ENCODE measurements around the gene NAT8L.

Gene NAT8L

DNA sequence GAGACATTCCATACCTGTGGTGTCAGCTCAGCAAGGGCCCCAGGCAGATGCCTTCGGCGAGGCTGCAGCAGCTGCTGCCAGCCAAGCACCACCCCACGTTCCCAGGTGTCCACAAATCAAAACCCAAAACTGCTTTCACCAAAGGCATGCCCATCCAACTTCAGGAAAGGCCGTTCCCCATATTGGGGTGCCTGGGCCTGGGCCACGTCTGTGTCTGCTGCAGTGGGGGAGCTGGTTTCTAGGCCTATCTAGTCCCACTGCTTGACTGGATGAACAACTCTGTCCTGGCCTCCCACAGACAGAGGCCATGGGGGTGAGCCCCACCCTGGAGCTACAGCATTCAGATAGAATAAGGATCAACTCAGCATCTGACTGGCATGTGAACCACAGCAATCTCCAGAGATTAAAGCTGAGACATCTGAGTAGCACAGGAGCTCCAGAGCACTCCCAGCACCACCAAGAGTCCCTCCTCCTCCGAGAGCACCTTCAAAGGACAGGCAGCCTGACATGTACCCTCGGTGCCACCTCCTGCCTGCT, 37.0 kb downstream of the NAT8L start:
- no peak for DNase-seq

DNA sequence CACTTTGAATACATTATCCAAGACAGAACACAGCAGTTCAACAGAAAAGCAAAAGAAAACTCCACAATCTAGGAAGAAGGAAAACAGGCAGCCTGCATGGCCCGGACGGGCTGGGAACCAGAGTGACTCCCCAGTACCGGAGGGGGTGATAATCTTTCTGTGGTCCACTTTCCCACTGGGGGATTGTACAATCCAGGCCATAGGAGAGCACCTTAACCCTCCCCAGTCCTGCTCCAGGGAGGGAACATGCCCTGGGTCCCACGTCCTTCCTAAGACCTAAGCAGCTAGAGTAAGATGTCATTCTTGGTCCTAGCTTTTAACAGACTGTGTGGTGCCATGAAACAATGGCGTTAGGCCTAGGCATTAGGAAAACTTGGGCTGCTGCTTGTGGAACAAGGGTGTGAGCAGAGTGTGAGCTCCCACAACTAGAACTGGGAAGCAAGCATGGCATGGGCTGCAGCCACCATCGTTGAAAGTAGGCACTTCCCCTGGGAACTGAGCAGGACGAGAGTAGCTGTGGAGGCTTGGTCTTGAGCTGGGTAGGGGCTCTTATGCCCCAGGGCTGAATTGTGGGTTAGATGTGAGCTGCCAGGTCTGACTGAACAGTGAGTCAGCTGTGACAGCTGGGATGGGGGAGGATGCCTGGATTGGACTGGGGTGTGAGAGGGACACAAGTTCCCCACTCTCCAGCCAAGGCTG, 42.4 kb downstream of the NAT8L start:
- DNase-seq, result no peak

DNA sequence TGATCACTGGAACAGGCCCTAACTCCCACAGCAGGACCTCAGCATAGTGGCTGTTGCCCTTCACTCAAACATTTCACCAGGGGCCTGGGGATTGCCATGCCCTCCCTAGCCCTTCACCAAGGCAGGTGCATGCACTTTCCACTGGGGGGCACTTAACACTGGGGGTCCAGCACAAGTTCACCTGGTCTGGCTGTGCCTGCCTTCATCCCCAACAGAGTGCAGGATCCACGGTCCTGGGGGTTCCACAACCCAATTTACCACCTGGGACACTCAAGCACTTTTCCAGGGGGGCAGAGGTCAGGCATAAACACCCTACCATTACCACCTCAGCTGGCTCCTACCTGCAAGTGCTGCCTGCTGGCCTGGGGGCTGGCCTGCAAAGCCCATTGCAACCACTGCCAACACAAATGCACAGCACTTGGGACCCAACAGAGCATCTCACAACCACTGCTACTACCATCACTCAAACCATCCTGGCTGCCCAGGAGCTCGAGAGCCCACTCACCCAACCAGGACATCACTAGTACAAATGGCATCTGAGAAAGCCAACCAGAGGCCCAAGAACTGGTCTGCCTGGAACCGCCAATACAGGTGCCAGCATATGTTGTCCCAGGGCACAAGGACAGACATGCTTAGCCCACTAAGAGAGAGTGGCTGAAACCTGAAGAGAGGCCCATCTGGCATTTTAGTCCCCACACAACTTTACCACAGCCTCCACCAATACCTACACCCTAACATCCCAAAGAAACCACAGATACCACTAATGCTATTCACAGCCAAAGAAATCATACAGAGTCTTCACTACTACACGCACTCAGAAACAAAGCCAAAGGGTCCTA, 43.1 kb downstream of the NAT8L start:
- DNase-seq, result no peak

DNA sequence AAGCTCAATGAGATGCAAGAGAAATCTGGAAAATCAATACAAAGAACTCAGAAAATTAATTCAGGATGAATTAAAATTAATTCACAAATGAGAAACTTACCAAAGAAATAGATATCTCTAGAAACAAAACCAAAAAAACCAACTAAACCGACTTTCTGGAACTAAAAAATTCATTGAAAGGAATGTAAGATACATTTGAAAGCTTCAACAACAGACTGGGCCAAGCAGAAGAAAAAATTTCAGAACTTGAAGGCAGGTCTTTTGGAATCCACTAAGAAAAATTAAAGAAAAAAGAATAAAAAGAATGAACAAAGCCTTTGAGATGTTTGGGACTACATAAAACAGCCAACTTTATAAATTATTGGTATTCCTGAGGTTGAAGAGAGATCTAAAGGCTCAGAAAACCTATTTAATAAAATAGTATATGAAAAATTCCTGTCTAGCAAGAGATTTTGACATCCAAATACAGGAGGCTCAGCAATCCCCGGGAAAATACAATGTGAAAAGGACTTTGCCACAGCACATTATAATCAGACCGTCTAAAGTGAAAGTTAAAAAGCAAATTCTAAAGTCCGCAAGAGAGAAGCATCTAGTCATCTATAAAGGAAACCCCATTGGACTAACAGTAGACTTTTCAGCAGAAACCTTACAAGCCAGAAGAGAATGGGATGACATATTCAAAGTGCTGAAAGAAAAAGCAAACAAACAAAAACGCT, 44.2 kb downstream of the NAT8L start:
- no peak for DNase-seq

DNA sequence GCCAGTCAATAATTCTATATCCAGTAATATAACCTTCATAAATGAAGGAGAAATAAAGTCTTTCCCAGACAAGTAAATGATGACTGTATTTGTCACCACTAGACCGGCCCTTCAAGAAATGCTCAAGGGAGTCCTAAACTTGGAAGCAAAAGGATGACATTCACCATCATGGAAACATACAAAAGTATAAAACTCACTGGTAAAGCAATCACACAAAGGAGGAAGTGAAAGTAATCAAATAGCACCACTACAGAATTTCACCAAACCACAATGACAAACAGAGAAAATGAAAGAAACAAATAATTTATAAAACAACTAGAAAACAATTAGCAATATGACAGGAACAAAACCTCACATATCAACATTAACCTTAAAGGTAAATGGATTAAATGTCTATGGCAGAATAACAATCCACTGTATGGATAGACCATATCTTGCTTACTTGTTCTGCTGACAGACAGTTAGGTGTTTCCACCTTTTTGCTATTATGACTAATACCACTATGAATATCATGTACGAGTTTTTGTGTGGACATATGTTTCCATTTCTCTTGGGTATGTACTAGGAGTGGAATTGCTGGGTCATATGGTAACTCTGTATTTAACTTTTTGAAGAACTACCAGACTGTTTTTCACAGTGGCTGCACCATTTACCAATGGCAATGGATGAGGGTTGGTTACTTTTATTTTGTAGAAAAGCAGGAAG, 44.9 kb downstream of the NAT8L start:
- DNase-seq, result no peak

DNA sequence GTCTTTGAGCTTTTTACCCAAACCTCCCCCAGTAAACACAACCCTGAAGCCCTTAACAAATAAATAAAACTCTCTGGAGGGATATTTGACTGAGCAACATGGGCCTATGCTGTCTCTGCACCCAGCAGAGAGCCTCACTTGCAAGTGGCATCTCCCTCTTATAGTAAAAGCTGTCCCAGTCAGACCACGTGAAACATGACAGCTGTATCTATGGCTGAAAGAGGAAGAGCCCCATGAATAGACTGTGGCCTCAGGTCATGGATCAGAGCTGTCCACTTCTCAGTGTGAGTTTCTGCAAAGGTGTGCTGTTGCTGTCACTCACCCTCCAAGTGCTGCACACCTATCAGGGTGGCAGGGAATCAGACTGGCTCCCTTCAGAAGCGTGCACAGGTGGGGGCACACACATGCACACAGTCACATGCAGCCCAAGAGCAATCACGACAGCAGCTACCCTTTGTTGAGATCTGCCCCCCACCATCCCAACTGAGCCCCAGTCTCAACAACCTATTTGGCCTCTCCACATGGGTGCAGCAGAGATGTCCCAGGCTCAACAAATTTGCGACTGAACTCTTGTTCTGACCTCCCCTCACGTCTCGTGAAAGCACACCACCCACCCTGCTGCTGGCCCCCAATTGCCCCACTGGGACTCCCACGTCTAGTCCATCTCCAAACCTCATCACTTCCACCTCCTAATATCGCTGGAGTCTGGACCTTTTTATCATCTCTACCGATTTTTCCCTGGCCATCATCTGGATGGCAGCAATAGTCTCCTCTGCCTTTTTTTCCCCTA, 45.6 kb downstream of the NAT8L start:
- DNase-seq, result no peak

DNA sequence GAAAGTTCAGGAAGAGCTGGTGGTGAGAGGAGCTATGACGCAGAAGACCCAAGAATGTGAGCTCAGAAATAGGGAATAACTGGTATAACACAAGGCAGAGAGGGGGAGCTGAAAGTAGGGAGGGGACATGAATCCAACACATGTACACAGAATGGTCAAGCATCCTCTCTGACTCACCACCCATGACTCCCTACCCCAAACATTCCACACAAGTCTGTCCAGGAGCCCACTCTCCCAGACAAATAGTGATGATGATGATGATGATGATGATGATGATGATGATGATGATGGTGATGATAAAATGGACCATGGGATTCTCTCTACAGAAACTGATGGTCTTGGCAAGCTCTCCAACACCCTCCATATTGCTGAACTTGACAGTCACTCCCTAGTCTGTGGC, 46.4 kb downstream of the NAT8L start:
- no peak for DNase-seq

DNA sequence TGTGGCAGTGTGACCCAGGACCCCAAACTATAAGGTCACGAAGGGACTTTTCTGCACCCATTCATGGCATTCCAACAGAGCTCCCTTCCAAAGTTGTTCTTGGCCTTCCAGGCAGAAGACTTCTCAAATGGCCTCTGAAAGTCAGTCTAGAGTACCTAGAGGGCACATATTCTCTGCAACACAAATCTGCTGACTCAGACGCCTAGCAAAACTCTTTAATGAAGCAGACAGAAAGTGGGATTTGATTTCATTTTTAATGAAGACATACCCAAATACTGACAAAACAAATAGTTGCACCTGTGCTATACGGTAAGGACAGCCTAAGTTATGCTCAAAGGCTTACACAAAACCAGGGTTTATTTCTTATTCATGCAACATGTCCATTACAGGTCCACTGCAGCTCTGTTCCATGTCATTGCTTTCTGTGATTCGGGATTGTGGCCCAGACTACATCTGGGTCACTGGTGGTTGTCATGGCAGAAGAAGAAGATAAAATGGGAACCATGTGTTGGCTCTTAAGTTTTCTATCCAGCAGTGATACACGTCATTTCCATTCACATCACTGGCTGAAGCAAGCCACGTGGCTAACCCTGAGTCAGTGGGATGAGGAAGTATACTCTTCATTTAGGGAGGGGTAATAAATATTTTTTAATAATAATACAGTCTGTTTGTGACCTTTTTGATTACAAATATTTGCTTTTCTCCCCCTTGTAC, 57.7 kb downstream of the NAT8L start:
- no peak for DNase-seq
